ENCODE measurements around the gene MPZL3.

GRCh38 chr11:118176778-118177134, 75.4 kb downstream of the MPZL3 start:
- TF ChIP-seq CTCF (IDR thresholded peaks at IDR 0.05; ENCODE audit: borderline replicate concordance, extremely low read depth, low read length, poor library complexity, severe bottlenecking) (no peak), EZH2 (IDR thresholded peaks at IDR 0.05; ENCODE audit: borderline replicate concordance, low read depth, low read length, severe bottlenecking) (no peak)

Data from DND-41 (cell line).